HEK293T (cell line): ENCODE data around the gene SUPT4H1.

Experiments used
- CTCF ChIA-PET: fragments of 350-600 bp; formaldehyde crosslinking; extraction: SDS; loops from one replicate; lab custom pipeline; 2021; ENCODE audit warnings: antibody characterized with exemption, inconsistent platforms; lab: Yijun Ruan, JAX
- POLR2A ChIA-PET: fragments of 350-600 bp; formaldehyde crosslinking; extraction: SDS; loops from one replicate; lab custom pipeline; 2020; ENCODE audit warnings: antibody characterized with exemption, inconsistent platforms; lab: Yijun Ruan, JAX
- DNase-seq: peaks from one replicate; pipeline ENCODE4 v3.0.0; 2012; ENCODE audit warnings: mixed read lengths; ENCODE audit errors: extremely low spot score
- ARNT ChIP-seq: fragments of 450-650 bp; IDR thresholded peaks from 2 replicates; pipeline ENCODE4 v1.6.1; 2017; ENCODE audit warnings: mild to moderate bottlenecking
- BHLHE40 ChIP-seq: fragments of 450-650 bp; IDR thresholded peaks from 2 replicates; pipeline ENCODE4 v1.6.1; 2016; ENCODE audit warnings: mild to moderate bottlenecking, moderate library complexity, borderline replicate concordance
- CTBP1 ChIP-seq: fragments of 450-650 bp; IDR thresholded peaks from 2 replicates; pipeline ENCODE4 v1.6.1; 2016; ENCODE audit warnings: borderline replicate concordance
- ELF4 ChIP-seq: fragments of 450-650 bp; IDR thresholded peaks from 2 replicates; pipeline ENCODE4 v1.6.1; 2017; ENCODE audit warnings: antibody characterized with exemption
- FOXA1 ChIP-seq: fragments of 450-650 bp; IDR thresholded peaks from 2 replicates; pipeline ENCODE4 v1.6.1; 2016; ENCODE audit warnings: mild to moderate bottlenecking
- FOXK2 ChIP-seq: fragments of 450-650 bp; IDR thresholded peaks from 2 replicates; pipeline ENCODE4 v1.6.1; 2016; ENCODE audit warnings: mild to moderate bottlenecking
- FOXM1 ChIP-seq: fragments of 450-650 bp; IDR thresholded peaks from 2 replicates; pipeline ENCODE4 v1.6.1; 2017; ENCODE audit warnings: mild to moderate bottlenecking, borderline replicate concordance
- HDGF ChIP-seq: fragments of 450-650 bp; IDR thresholded peaks from 2 replicates; pipeline ENCODE4 v1.6.1; 2017; ENCODE audit warnings: antibody characterized with exemption, borderline replicate concordance
- L3MBTL2 ChIP-seq: fragments of 450-650 bp; conservative IDR thresholded peaks from 2 replicates; pipeline ENCODE4 v1.6.1; 2016; ENCODE audit warnings: mild to moderate bottlenecking
- LEF1 ChIP-seq: fragments of 450-650 bp; IDR thresholded peaks from 2 replicates; pipeline ENCODE4 v1.6.1; 2017; ENCODE audit warnings: mild to moderate bottlenecking, borderline replicate concordance
- NFRKB ChIP-seq: fragments of 450-650 bp; IDR thresholded peaks from 2 replicates; pipeline ENCODE4 v1.6.1; 2016; ENCODE audit warnings: mild to moderate bottlenecking, moderate library complexity
- PKNOX1 ChIP-seq: fragments of 450-650 bp; IDR thresholded peaks from 2 replicates; pipeline ENCODE4 v1.6.1; 2016
- SP1 ChIP-seq: fragments of 450-650 bp; IDR thresholded peaks from 2 replicates; pipeline ENCODE4 v1.6.1; 2017
- SUZ12 ChIP-seq: fragments of 450-650 bp; IDR thresholded peaks from 2 replicates; pipeline ENCODE4 v1.6.1; 2016; ENCODE audit warnings: mild to moderate bottlenecking
- TARDBP ChIP-seq: fragments of 450-650 bp; IDR thresholded peaks from 2 replicates; pipeline ENCODE4 v1.6.1; 2016
- ZNF384 ChIP-seq: fragments of 450-650 bp; IDR thresholded peaks from 2 replicates; pipeline ENCODE4 v1.6.1; 2016

Gene SUPT4H1

GRCh38 chr17:58373923-58374322 lies 21.9 kb upstream of the SUPT4H1 start:
- DNase-seq, result no peak
- ChIA-PET CTCF (no interaction called here), POLR2A (no interaction called here)
- TF ChIP-seq ZNF384 (no peak), SP1 (no peak), FOXM1 (no peak), L3MBTL2 (no peak), BHLHE40 (no peak), PKNOX1 (no peak), ELF4 (no peak), ARNT (no peak), SUZ12 (no peak), NFRKB (no peak), LEF1 (no peak), HDGF (no peak), FOXA1 (no peak), FOXK2 (no peak)

- no peak for TF ChIP-seq TARDBP
- TF ChIP-seq NFRKB, result no peak
- TF ChIP-seq FOXM1, result no peak
- no peak for TF ChIP-seq FOXK2
- TF ChIP-seq BHLHE40, result no peak
- TF ChIP-seq FOXA1, result no peak
- TF ChIP-seq SUZ12, result no peak
- TF ChIP-seq ELF4, result no peak
- TF ChIP-seq ZNF384, result no peak
- TF ChIP-seq ARNT, result no peak
- no peak for DNase-seq
- POLR2A ChIA-PET, result interaction anchor here (1.9 kb wide), 1 partner anchor 21 kb away, joined by 7 read pairs; the partner anchor contains the start of gene SUPT4H1
- CTCF ChIA-PET, result interaction anchor here (0.6 kb wide), 2 partner anchors 20 to 1446 kb away, joined by 3 to 4 read pairs; no protein-coding TSS in a partner anchor
These were observed 21.0 kb upstream of the SUPT4H1 start for GRCh38 chr17:58373003-58373402.

- ChIA-PET CTCF (no interaction called here), POLR2A (interaction anchor here (0.9 to 1.9 kb wide), 2 partner anchors 8 to 19 kb away, joined by 3 to 7 read pairs; partner anchors contain the start of gene SUPT4H1)
- no peak for DNase-seq
- no peak for TF ChIP-seq L3MBTL2
- TF ChIP-seq LEF1, result no peak
- TF ChIP-seq FOXK2, result no peak
- no peak for TF ChIP-seq PKNOX1
- TF ChIP-seq CTBP1, result no peak
- no peak for TF ChIP-seq ELF4
- TF ChIP-seq FOXM1, result no peak
- no peak for TF ChIP-seq BHLHE40
- no peak for TF ChIP-seq SP1
- TF ChIP-seq HDGF, result no peak
- no peak for TF ChIP-seq ZNF384
- TF ChIP-seq SUZ12, result no peak
- no peak for TF ChIP-seq FOXA1
- TF ChIP-seq TARDBP, result no peak
- TF ChIP-seq ARNT, result no peak
- TF ChIP-seq NFRKB, result no peak
These were observed 19.4 kb upstream of the SUPT4H1 start for GRCh38 chr17:58371300-58371950.

GRCh38 chr17:58370716-58371115 lies 18.7 kb upstream of the SUPT4H1 start:
- TF ChIP-seq ELF4 (no peak), PKNOX1 (no peak), HDGF (no peak), NFRKB (no peak), SP1 (no peak), SUZ12 (no peak)
- ChIA-PET POLR2A (interaction anchor here (3.8 kb wide), 1 partner anchor 19 kb away, joined by 21 read pairs; the partner anchor contains the start of gene SUPT4H1), CTCF (interaction anchor here (1.0 kb wide), 1 partner anchor 47 kb away, joined by 4 read pairs; the partner anchor contains the start of gene RNF43)
- DNase-seq, result no peak

- no peak for DNase-seq
- TF ChIP-seq FOXK2, result no peak
- TF ChIP-seq TARDBP, result no peak
- no peak for TF ChIP-seq SP1
- TF ChIP-seq ZNF384, result no peak
- no peak for TF ChIP-seq PKNOX1
- no peak for TF ChIP-seq HDGF
- TF ChIP-seq ARNT, result no peak
- TF ChIP-seq CTBP1, result no peak
- no peak for TF ChIP-seq FOXA1
- TF ChIP-seq BHLHE40, result no peak
- TF ChIP-seq LEF1, result no peak
- no peak for TF ChIP-seq FOXM1
- POLR2A ChIA-PET, result interaction anchor here (3.8 kb wide), 1 partner anchor 18 kb away, joined by 21 read pairs; the partner anchor contains the start of gene SUPT4H1
- CTCF ChIA-PET, result interaction anchor here (1.0 kb wide), 1 partner anchor 47 kb away, joined by 4 read pairs; the partner anchor contains the start of gene RNF43
These were observed 18.3 kb upstream of the SUPT4H1 start for GRCh38 chr17:58370309-58370708.
